ENCODE results near the gene SUPT5H.
"Not testable (repeated sequence)": the region's sequence is repeated elsewhere in the genome, so short reads cannot be mapped to it uniquely, and the experiment has no call there.

Gene SUPT5H

GRCh38 chr19:39469036-39469435, 23.7 kb downstream of the SUPT5H start:
- no peak for DNase-seq

- no peak for DNase-seq
Observed at GRCh38 chr19:39469567-39469966, 24.2 kb downstream of the SUPT5H start.

GRCh38 chr19:39470724-39471339, 25.4 kb downstream of the SUPT5H start:
- DNase-seq: no peak

GRCh38 chr19:39471756-39472536, 26.6 kb downstream of the SUPT5H start:
- DNase-seq: no peak

GRCh38 chr19:39472746-39473442, 27.5 kb downstream of the SUPT5H start:
- DNase-seq: no peak

- no peak for DNase-seq
Observed at GRCh38 chr19:39473443-39473960, 28.1 kb downstream of the SUPT5H start.

GRCh38 chr19:39474139-39474620, 28.8 kb downstream of the SUPT5H start:
- DNase-seq: peak in 1 of 2 experiments; percentile 33

GRCh38 chr19:39475748-39476147, 30.4 kb downstream of the SUPT5H start:
- no peak for DNase-seq

- not testable (repeated sequence) for DNase-seq
Observed at GRCh38 chr19:39479319-39479801, 34.0 kb downstream of the SUPT5H start.

GRCh38 chr19:39479916-39480315, 34.5 kb downstream of the SUPT5H start:
- no peak for DNase-seq

- peak; percentile 90 to 98 for DNase-seq
Observed at GRCh38 chr19:39480337-39481228, 35.2 kb downstream of the SUPT5H start, which contains the start of gene TIMM50. TSS of gene TIMM50 (plus strand) at chr19:39480838. CDS start at chr19:39480854, 16 bp downstream.

GRCh38 chr19:39481229-39481545, 35.8 kb downstream of the SUPT5H start:
- no peak for DNase-seq

GRCh38 chr19:39481676-39482075, 36.3 kb downstream of the SUPT5H start:
- no peak for DNase-seq

GRCh38 chr19:39483141-39483540, 37.8 kb downstream of the SUPT5H start:
- DNase-seq: no peak

- no peak for DNase-seq
Observed at GRCh38 chr19:39489756-39490155, 44.4 kb downstream of the SUPT5H start.

GRCh38 chr19:39492225-39492624, 46.8 kb downstream of the SUPT5H start:
- no peak for DNase-seq

GRCh38 chr19:39492788-39493187, 47.4 kb downstream of the SUPT5H start:
- DNase-seq: no peak

- DNase-seq: no peak
Observed at GRCh38 chr19:39494661-39495060, 49.3 kb downstream of the SUPT5H start.

GRCh38 chr19:39496063-39496462, 50.7 kb downstream of the SUPT5H start:
- DNase-seq: no peak

- no peak for DNase-seq
Observed at GRCh38 chr19:39497701-39497995, 52.3 kb downstream of the SUPT5H start.

GRCh38 chr19:39497996-39498797, 52.8 kb downstream of the SUPT5H start:
- DNase-seq: peak in 1 of 2 experiments; percentile 72
